Measurements from ENCODE around the gene GOLGA6L9.

GRCh38 chr15:82393671-82394070 lies 35.9 kb upstream of the GOLGA6L9 start:
- TF ChIP-seq POLR2AphosphoS5 (IDR thresholded peaks at IDR 0.05; ENCODE audit: low read depth, low read length) (no peak), TAF1 (IDR thresholded peaks at IDR 0.05; ENCODE audit: borderline replicate concordance, low read depth, low read length) (no peak)

Measured in GM12892 (cell line).